ENCODE measurements around the gene GBGT1.

The GBGT1 gene

DNA sequence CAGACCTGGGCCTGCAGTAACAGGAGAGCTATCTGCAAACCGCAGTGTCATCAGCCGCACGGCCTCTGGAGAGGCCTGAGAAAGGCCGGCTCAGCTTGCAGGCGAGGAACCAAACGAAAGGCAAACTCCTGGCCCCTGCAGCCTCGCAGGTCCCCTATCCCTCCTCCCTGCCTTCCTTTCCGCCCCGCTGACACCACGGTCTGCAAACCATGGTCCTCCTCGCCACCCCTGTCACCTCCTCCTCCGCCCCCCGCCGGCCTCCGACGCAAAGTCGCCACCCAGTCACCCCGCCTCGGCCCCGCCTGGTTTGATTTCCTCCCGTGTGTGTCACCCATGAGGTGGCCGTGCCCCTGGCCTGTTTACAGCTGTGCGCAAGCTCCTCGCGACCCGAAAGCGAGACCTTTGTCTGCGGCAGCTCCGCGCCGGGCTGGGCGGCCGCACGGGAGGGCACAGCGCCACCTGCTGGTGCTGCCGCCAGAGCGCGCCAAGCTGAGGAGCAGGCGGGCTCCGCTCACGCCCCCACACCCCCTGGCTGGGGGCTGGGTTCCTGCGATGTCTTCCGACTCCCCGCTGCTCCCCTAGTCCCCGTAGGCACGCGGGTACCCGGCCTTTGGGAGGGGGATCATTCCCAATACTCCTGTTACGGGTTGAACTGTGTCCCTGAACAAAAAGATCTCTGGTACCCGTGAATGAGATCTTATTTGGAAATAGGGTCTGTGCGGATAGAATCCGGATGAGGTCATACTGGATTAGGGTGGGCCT, 19.4 kb downstream of the GBGT1 start:
- no peaks in the 10 kb centered on the region for H3K36me3 Mint-ChIP-seq (ENCODE audit: low read depth)
- peak; percentile 89 for DNase-seq
- peak overlapping the region; percentile 79 for H3K4me3 Mint-ChIP-seq
- peak overlapping the region; percentile 72 for H3K27ac Mint-ChIP-seq
- peaks cover 71% of the 10 kb centered on the region for H3K4me1 Mint-ChIP-seq
- no peaks in the 10 kb centered on the region for H3K9me3 Mint-ChIP-seq
- no peaks in the 10 kb centered on the region for H3K27me3 Mint-ChIP-seq (ENCODE audit: low read depth, poor library complexity)
- TF ChIP-seq, protein P1, sequence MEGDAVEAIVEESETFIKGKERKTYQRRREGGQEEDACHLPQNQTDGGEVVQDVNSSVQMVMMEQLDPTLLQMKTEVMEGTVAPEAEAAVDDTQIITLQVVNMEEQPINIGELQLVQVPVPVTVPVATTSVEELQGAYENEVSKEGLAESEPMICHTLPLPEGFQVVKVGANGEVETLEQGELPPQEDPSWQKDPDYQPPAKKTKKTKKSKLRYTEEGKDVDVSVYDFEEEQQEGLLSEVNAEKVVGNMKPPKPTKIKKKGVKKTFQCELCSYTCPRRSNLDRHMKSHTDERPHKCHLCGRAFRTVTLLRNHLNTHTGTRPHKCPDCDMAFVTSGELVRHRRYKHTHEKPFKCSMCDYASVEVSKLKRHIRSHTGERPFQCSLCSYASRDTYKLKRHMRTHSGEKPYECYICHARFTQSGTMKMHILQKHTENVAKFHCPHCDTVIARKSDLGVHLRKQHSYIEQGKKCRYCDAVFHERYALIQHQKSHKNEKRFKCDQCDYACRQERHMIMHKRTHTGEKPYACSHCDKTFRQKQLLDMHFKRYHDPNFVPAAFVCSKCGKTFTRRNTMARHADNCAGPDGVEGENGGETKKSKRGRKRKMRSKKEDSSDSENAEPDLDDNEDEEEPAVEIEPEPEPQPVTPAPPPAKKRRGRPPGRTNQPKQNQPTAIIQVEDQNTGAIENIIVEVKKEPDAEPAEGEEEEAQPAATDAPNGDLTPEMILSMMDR (IDR thresholded peaks at IDR 0.05): peak; percentile 97

DNA sequence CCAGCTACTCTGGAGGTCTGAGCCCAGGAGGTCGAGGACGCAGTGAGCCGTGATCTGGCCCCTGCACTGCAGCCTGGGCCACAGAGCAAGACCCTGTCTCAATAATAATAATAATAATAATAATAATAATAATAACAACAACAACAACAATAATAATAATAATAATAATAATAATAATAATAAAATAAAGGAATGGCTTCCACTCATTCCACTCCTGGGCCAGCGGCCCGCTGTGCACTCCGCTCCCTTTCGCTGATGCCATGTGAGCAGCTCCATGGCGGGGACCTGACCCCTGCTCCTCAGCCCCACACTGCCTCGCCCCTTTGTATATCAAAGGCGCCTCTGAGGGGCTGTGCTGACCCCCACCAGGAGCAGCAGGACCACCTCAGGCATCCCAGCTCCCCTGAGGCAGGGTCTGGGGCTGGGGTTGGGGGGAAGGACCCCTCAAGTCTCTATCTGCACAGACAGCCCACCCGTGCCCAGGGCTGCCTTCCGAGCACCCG, 20.0 kb downstream of the GBGT1 start:
- peaks cover 71% of the 10 kb centered on the region for H3K4me1 Mint-ChIP-seq
- TF ChIP-seq, protein P1 (IDR thresholded peaks at IDR 0.05): no peak
- H3K4me3 Mint-ChIP-seq: peak overlapping the region; percentile 79
- H3K27ac Mint-ChIP-seq: peak overlapping the region; percentile 72
- DNase-seq: no peak
- H3K27me3 Mint-ChIP-seq (ENCODE audit: low read depth, poor library complexity): no peaks in the 10 kb centered on the region
- no peaks in the 10 kb centered on the region for H3K9me3 Mint-ChIP-seq
- H3K36me3 Mint-ChIP-seq (ENCODE audit: low read depth): peaks cover 4% of the 10 kb centered on the region

DNA sequence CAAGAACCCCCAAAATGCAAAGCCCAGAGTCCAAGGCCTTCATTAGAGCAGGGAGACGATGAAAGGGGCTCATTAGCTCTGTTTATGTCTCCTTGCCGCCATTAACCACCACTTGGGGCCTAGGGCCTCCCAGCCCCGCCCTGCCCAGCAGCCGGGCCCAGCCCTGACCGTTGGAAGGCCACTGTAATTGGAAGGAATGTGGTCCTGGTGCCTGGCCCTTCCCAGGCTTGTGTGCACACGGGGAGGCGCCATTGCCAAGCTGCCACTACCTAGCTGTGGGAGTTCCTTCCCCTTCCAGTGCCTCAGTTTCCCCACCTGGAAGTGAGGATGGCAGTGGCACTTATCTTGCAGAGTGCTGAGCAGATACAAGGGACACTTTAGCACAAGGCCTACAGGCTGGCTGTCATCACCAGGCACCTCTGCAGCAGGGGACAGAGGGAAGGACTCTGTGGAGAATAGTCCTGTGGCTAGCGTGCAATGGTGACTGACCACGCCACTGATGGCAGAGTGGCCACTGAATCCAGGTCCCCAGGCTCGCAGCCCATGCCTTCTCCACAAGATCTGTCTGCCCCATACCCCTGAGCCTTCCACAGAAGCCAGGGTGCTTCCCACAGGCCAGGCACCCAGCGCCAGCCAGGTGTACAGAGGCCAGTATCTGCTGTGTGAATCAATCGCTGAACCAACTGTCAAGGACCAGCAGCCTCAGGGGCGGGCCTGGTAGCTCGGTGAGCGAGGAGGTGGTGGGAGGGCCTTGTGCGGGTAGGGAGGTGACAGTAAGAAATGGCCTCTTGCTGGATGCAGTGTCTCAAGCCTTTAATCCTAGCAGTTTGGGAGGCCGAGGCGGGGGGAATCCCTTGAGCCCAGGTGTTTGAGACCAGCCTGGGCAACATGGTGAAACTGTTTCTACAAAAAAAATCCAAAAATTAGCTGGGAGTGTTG, 20.8 kb downstream of the GBGT1 start:
- Mint-ChIP-seq H3K27me3 (ENCODE audit: low read depth, poor library complexity) (no peaks in the 10 kb centered on the region), H3K36me3 (ENCODE audit: low read depth) (peaks cover 4% of the 10 kb centered on the region), H3K4me1 (peaks cover 64% of the 10 kb centered on the region), H3K9me3 (no peaks in the 10 kb centered on the region), H3K4me3 (no peak overlapping the region), H3K27ac (peak overlapping the region; percentile 25)
- no peak for DNase-seq
- TF ChIP-seq, protein P1 (IDR thresholded peaks at IDR 0.05): no peak

GRCh38 chr9:133141833-133142595, 21.7 kb downstream of the GBGT1 start:
- H3K27ac Mint-ChIP-seq: peak overlapping the region; percentile 25

DNA sequence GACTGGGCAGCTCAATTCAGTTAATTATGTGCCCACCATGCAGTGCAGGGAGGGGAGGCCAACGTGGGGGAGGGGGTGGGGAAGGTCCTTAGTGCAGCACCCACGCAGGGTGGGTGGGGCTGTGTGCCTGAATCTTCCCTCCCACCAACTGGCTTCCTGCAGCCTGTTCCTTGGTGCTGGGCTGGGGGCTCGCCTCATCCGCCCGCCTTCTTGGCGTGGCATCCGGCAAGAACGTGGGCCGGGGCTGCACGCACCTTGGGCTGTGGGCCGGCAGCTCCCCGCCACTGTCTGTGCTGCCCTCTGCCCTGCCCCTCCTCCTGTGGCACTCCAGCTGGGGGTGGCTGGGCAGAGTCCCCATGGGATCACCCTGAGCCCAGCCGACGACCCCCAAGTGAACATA, 23.1 kb downstream of the GBGT1 start:
- Mint-ChIP-seq H3K9me3 (no peaks in the 10 kb centered on the region), H3K36me3 (ENCODE audit: low read depth) (peaks cover 12% of the 10 kb centered on the region), H3K4me3 (no peak overlapping the region), H3K4me1 (peaks cover 50% of the 10 kb centered on the region), H3K27ac (no peak overlapping the region), H3K27me3 (ENCODE audit: low read depth, poor library complexity) (no peaks in the 10 kb centered on the region)
- TF ChIP-seq, protein P1 (IDR thresholded peaks at IDR 0.05): no peak
- no peak for DNase-seq

More at GRCh38 chr9:133141833-133142595, 21.7 kb downstream of the GBGT1 start:
- Mint-ChIP-seq H3K9me3 (no peaks in the 10 kb centered on the region), H3K36me3 (ENCODE audit: low read depth) (peaks cover 9% of the 10 kb centered on the region), H3K4me3 (no peak overlapping the region), H3K4me1 (peaks cover 55% of the 10 kb centered on the region), H3K27me3 (ENCODE audit: low read depth, poor library complexity) (no peaks in the 10 kb centered on the region)
- TF ChIP-seq, protein P1 (IDR thresholded peaks at IDR 0.05): no peak
- DNase-seq: no peak
